Neural progenitor cell (in vitro differentiated cells): ENCODE results near the gene TMEM242.

ENCODE experiments used
- EZH2 ChIP-seq: fragments of 200-600 bp; sonication (generic); IDR thresholded peaks from 2 replicates; pipeline ENCODE4 v1.6.1; 2017; ENCODE audit warnings: antibody characterized with exemption, mild to moderate bottlenecking, moderate library complexity
- TF ChIP-seq, protein P1 (sequence below): fragments of 200-600 bp; sonication (generic); IDR thresholded peaks from 2 replicates; pipeline ENCODE4 v1.5.1; 2017; ENCODE audit warnings: antibody characterized with exemption, mild to moderate bottlenecking

GRCh38 chr6:157300006-157300405 lies 23.3 kb downstream of the TMEM242 start:
- TF ChIP-seq, protein P1, sequence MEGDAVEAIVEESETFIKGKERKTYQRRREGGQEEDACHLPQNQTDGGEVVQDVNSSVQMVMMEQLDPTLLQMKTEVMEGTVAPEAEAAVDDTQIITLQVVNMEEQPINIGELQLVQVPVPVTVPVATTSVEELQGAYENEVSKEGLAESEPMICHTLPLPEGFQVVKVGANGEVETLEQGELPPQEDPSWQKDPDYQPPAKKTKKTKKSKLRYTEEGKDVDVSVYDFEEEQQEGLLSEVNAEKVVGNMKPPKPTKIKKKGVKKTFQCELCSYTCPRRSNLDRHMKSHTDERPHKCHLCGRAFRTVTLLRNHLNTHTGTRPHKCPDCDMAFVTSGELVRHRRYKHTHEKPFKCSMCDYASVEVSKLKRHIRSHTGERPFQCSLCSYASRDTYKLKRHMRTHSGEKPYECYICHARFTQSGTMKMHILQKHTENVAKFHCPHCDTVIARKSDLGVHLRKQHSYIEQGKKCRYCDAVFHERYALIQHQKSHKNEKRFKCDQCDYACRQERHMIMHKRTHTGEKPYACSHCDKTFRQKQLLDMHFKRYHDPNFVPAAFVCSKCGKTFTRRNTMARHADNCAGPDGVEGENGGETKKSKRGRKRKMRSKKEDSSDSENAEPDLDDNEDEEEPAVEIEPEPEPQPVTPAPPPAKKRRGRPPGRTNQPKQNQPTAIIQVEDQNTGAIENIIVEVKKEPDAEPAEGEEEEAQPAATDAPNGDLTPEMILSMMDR: no peak
- no peak for TF ChIP-seq EZH2
